ENCODE data around the gene USH2A.

DNA sequence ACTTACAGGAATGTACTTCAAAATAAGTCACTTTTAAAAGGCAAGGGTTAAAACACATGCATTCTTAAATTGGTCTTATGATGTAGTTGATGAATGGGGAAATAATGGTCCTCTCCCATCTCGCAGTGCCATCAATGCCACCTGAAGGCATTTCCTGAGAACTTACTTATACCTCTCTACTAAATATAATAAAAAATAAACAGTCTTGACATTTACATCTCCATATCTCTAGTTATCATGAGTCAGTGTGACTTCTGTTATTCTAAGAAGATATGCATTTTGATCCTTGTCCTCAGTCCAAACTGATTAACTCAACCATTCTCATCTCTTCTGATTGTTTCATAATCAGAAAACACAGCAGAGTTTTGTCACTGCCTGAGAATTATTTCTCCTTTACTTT lies 253.9 kb downstream of the USH2A start:
- TF ChIP-seq, protein P1, sequence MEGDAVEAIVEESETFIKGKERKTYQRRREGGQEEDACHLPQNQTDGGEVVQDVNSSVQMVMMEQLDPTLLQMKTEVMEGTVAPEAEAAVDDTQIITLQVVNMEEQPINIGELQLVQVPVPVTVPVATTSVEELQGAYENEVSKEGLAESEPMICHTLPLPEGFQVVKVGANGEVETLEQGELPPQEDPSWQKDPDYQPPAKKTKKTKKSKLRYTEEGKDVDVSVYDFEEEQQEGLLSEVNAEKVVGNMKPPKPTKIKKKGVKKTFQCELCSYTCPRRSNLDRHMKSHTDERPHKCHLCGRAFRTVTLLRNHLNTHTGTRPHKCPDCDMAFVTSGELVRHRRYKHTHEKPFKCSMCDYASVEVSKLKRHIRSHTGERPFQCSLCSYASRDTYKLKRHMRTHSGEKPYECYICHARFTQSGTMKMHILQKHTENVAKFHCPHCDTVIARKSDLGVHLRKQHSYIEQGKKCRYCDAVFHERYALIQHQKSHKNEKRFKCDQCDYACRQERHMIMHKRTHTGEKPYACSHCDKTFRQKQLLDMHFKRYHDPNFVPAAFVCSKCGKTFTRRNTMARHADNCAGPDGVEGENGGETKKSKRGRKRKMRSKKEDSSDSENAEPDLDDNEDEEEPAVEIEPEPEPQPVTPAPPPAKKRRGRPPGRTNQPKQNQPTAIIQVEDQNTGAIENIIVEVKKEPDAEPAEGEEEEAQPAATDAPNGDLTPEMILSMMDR (conservative IDR thresholded peaks at IDR 0.05; ENCODE audit: low read length) = no peak
- no peak for TF ChIP-seq EZH2phosphoT487 (IDR thresholded peaks at IDR 0.05; ENCODE audit: borderline replicate concordance)
